DMS53 treated with DMSO at 0.1 percent for 48 hours (cell line): ENCODE measurements around the gene RCN1.
"Not testable (repeated sequence)": the region's sequence is repeated elsewhere in the genome, so short reads cannot be mapped to it uniquely, and the experiment has no call there.

ENCODE experiments used
- DNase-seq: peaks from one replicate; lab custom pipeline; 2025; ENCODE audit not compliant: unreplicated experiment; lab: John Stamatoyannopoulos, UW

Gene RCN1

GRCh38 chr11:32109592-32109991 lies 18.7 kb downstream of the RCN1 start:
- DNase-seq = no peak

GRCh38 chr11:32110795-32111194 lies 19.9 kb downstream of the RCN1 start:
- DNase-seq = no peak

GRCh38 chr11:32113200-32113919 lies 22.5 kb downstream of the RCN1 start:
- DNase-seq = peak; percentile 14

- DNase-seq = no peak
These were observed 23.0 kb downstream of the RCN1 start for GRCh38 chr11:32113920-32114203.

GRCh38 chr11:32115446-32115845 lies 24.6 kb downstream of the RCN1 start:
- DNase-seq = no peak

- DNase-seq = no peak
These were observed 25.8 kb downstream of the RCN1 start for GRCh38 chr11:32116668-32117067.

GRCh38 chr11:32118025-32118974 lies 27.4 kb downstream of the RCN1 start:
- DNase-seq = no peak

- DNase-seq = not testable (repeated sequence)
These were observed 28.3 kb downstream of the RCN1 start for GRCh38 chr11:32119139-32119538.

- no peak for DNase-seq
These were observed 30.1 kb downstream of the RCN1 start for GRCh38 chr11:32121012-32121411.

- no peak for DNase-seq
These were observed 31.3 kb downstream of the RCN1 start for GRCh38 chr11:32122200-32122599.

GRCh38 chr11:32131321-32131720 lies 40.4 kb downstream of the RCN1 start:
- no peak for DNase-seq

GRCh38 chr11:32136657-32137056 lies 45.8 kb downstream of the RCN1 start:
- no peak for DNase-seq

GRCh38 chr11:32137263-32137662 lies 46.4 kb downstream of the RCN1 start:
- DNase-seq = no peak

GRCh38 chr11:32137869-32138268 lies 47.0 kb downstream of the RCN1 start:
- no peak for DNase-seq

- no peak for DNase-seq
These were observed 48.0 kb downstream of the RCN1 start for GRCh38 chr11:32138902-32139301.

GRCh38 chr11:32139896-32140520 lies 49.1 kb downstream of the RCN1 start:
- DNase-seq = no peak

GRCh38 chr11:32141745-32142546 lies 51.1 kb downstream of the RCN1 start:
- DNase-seq = no peak

- DNase-seq = no peak
These were observed 52.5 kb downstream of the RCN1 start for GRCh38 chr11:32143378-32143777.

GRCh38 chr11:32145282-32145681 lies 54.4 kb downstream of the RCN1 start:
- no peak for DNase-seq

GRCh38 chr11:32148895-32149294 lies 58.0 kb downstream of the RCN1 start:
- no peak for DNase-seq

GRCh38 chr11:32149748-32150147 lies 58.9 kb downstream of the RCN1 start:
- DNase-seq = no peak
